SK-N-SH (cell line): ENCODE measurements around the gene SYT6. TPM values are rescaled to one million over a fixed set of nuclear protein-coding genes. Genes with fewer than 3 reads are reported as not detected.

Experiments used
- CTCF ChIA-PET: fragments of 300-600, 350-600 bp; formaldehyde crosslinking; extraction: SDS; loops from one replicate; lab custom pipeline; 2021; lab: Yijun Ruan, JAX
- POLR2A ChIA-PET: fragments of 350-600 bp; sonication (Branson Sonifier 250); formaldehyde crosslinking; extraction: SDS; loops from one replicate; lab custom pipeline; 2020; ENCODE audit warnings: antibody characterized with exemption, inconsistent platforms; lab: Yijun Ruan, JAX
- DNase-seq: peaks from one replicate; pipeline ENCODE4 v3.0.0; 2012
- H2AFZ ChIP-seq: fragments of 200-600 bp; sonication (generic); 2 replicates; pipeline ENCODE4 v1.8.1; 2016; ENCODE audit warnings: antibody characterized with exemption, mild to moderate bottlenecking, low read depth
- H3F3A ChIP-seq: fragments of 200-600 bp; sonication (generic); replicated peaks from 2 replicates; pipeline ENCODE3; 2016; ENCODE audit warnings: antibody characterized with exemption, mild to moderate bottlenecking; ENCODE audit not compliant: insufficient read depth
- H3K27ac ChIP-seq, 2 experiments: fragments of 200-500 bp in 1 of 2; fragments of 200-600 bp in 1 of 2; sonication (Bioruptor generic) in 1 of 2; sonication (generic), shearing (Covaris generic) in 1 of 2; 2 replicates each; pipeline versions ENCODE4 v1.5.1 to v1.6.1; 2014 to 2016; ENCODE audit warnings: low read depth in 2 of 2, inconsistent platforms in 1 of 2, low read length in 1 of 2, mild to moderate bottlenecking in 1 of 2, mixed read lengths in 1 of 2
- H3K27me3 ChIP-seq: fragments of 200-600 bp; sonication (generic), shearing (Covaris generic); 2 replicates; pipeline ENCODE4 v1.6.1; 2016; ENCODE audit warnings: mixed run types; ENCODE audit not compliant: insufficient read depth
- H3K36me3 ChIP-seq, 2 experiments: fragments of 200-500 bp in 1 of 2; fragments of 200-600 bp in 1 of 2; sonication (Bioruptor generic) in 1 of 2; sonication (generic) in 1 of 2; replicated peaks in 1 of 2; 2 replicates each; pipeline versions ENCODE3 to v1.5.1; 2014 to 2016; ENCODE audit warnings: low read length in 1 of 2, mild to moderate bottlenecking in 1 of 2; ENCODE audit not compliant: insufficient read depth in 2 of 2, control insufficient read depth in 1 of 2
- H3K4me1 ChIP-seq, 2 experiments: fragments of 200-500 bp in 1 of 2; fragments of 200-600 bp in 1 of 2; sonication (Bioruptor generic) in 1 of 2; sonication (generic), shearing (Covaris generic) in 1 of 2; 2 replicates each; pipeline versions ENCODE4 v1.5.1 to v1.6.1; 2014 to 2016; ENCODE audit warnings: low read depth in 1 of 2, low read length in 1 of 2, mixed run types in 1 of 2; ENCODE audit not compliant: insufficient read depth in 2 of 2, control insufficient read depth in 1 of 2
- H3K4me2 ChIP-seq: fragments of 200-600 bp; sonication (generic), shearing (Covaris generic); 2 replicates; pipeline ENCODE4 v1.6.1; 2017; ENCODE audit warnings: mixed run types
- H3K4me3 ChIP-seq, 2 experiments: fragments of 200-500 bp in 1 of 2; fragments of 200-600 bp in 1 of 2; sonication (Bioruptor generic) in 1 of 2; sonication (generic), shearing (Covaris generic) in 1 of 2; 2 replicates each; pipeline versions ENCODE4 v1.5.1 to v1.8.1; 2014 to 2016; ENCODE audit warnings: low read depth in 2 of 2, inconsistent platforms in 1 of 2, low read length in 1 of 2, mild to moderate bottlenecking in 1 of 2, mixed read lengths in 1 of 2, moderate library complexity in 1 of 2
- H3K79me2 ChIP-seq: fragments of 200-600 bp; sonication (generic); 2 replicates; pipeline ENCODE4 v1.8.1; 2017; ENCODE audit warnings: mild to moderate bottlenecking; ENCODE audit not compliant: insufficient read depth
- H3K9ac ChIP-seq: fragments of 200-600 bp; sonication (generic); 2 replicates; pipeline ENCODE4 v1.6.1; 2017; ENCODE audit warnings: mixed run types
- H3K9me2 ChIP-seq: fragments of 200-600 bp; sonication (generic); 2 replicates; pipeline ENCODE4 v1.6.1; 2017; ENCODE audit warnings: mixed run types
- H3K9me3 ChIP-seq: fragments of 200-600 bp; sonication (generic); 2 replicates; pipeline ENCODE4 v1.6.1; 2017; ENCODE audit warnings: mixed run types, mild to moderate bottlenecking, moderate library complexity
- H4K20me1 ChIP-seq: fragments of 200-600 bp; sonication (generic); 2 replicates; pipeline ENCODE4 v1.6.1; 2017; ENCODE audit warnings: mild to moderate bottlenecking, mixed run types; ENCODE audit not compliant: insufficient read depth
- EP300 ChIP-seq, 2 experiments: IDR thresholded peaks; 2 replicates each; pipeline versions ENCODE4 v1.4.0 to v1.6.1; 2012; ENCODE audit warnings: borderline replicate concordance in 1 of 2, low read depth in 1 of 2, low read length in 1 of 2
- IRF3 ChIP-seq: fragments of 150-350 bp; IDR thresholded peaks from 2 replicates; pipeline ENCODE4 v1.6.1; 2016; ENCODE audit warnings: mild to moderate bottlenecking, low read depth, low read length
- JUND ChIP-seq: IDR thresholded peaks from 2 replicates; pipeline ENCODE4 v1.4.0; 2012
- MXI1 ChIP-seq: IDR thresholded peaks from 2 replicates; pipeline ENCODE4 v1.6.1; 2012; ENCODE audit warnings: mild to moderate bottlenecking, low read depth, low read length, improper control_type of control experiment
- NRF1 ChIP-seq: IDR thresholded peaks from 2 replicates; pipeline ENCODE4 v1.6.1; 2012; ENCODE audit warnings: low read depth, mild to moderate bottlenecking, low read length
- PBX3 ChIP-seq: IDR thresholded peaks from 2 replicates; pipeline ENCODE4; 2012
- RAD21 ChIP-seq: IDR thresholded peaks from 2 replicates; pipeline ENCODE4 v1.6.1; 2012; ENCODE audit warnings: mild to moderate bottlenecking, low read length
- RCOR1 ChIP-seq: fragments of 150-350 bp; IDR thresholded peaks from 2 replicates; pipeline ENCODE4 v1.6.1; 2017; ENCODE audit warnings: antibody characterized with exemption, low read length
- SIN3A ChIP-seq: IDR thresholded peaks from 2 replicates; pipeline ENCODE4 v1.6.1; 2012; ENCODE audit warnings: low read depth, mild to moderate bottlenecking, low read length, moderate library complexity, borderline replicate concordance
- SMC3 ChIP-seq: IDR thresholded peaks from 2 replicates; pipeline ENCODE4 v1.6.1; 2012; ENCODE audit warnings: low read depth, low read length, improper control_type of control experiment
- TCF12 ChIP-seq: IDR thresholded peaks from 2 replicates; pipeline ENCODE4 v1.4.0; 2012
- TEAD4 ChIP-seq: IDR thresholded peaks from 2 replicates; pipeline ENCODE4 v1.4.0; 2012; ENCODE audit warnings: mild to moderate bottlenecking, borderline replicate concordance; ENCODE audit not compliant: insufficient read depth
- USF2 ChIP-seq: fragments of 150-350 bp; IDR thresholded peaks from 2 replicates; pipeline ENCODE4 v1.6.1; 2017; ENCODE audit warnings: antibody characterized with exemption, low read length, low read depth, borderline replicate concordance
- WGBS: methylation state at CpG from one replicate; pipeline ENCODE4 v1.1.6; 2017; ENCODE audit warnings: low lambda C conversion rate; 5-methylcytosine and 5-hydroxymethylcytosine counted together
- polyA plus RNA-seq, 3 experiments: library from polyadenylated mRNA; depleted of rRNA; stranded (reverse); fragments of >200 nt; gene quantifications; 2 replicates each; pipeline ENCODE4 v1.2.3, GENCODE V29; 2012

The SYT6 gene
- polyA plus RNA-seq, 1 of the 3 experiments (the other 2 are of a cell fraction): not detected

GRCh38 chr1:114176366-114176765 is 22.7 kb upstream of the SYT6 start:
- CTCF ChIA-PET: interaction anchor here (0.9 to 1.4 kb wide), 3 partner anchors 9 to 199 kb away, joined by 3 read pairs; no protein-coding TSS in a partner anchor
- 48% methylated on average over 2 of the region's 2 CpGs for WGBS
- H3K9me2 ChIP-seq: no peaks in the 10 kb centered on the region

GRCh38 chr1:114173680-114174079 is 20.0 kb upstream of the SYT6 start:
- CTCF ChIA-PET: no interaction called here

More at GRCh38 chr1:114176366-114176765, 22.7 kb upstream of the SYT6 start:
- DNase-seq: no peak
- POLR2A ChIA-PET: no interaction called here
- H3K36me3 ChIP-seq: no peaks in the 10 kb centered on the region
- H3K79me2 ChIP-seq: no peaks in the 10 kb centered on the region
- H3K4me2 ChIP-seq: no peak overlapping the region
- TF ChIP-seq NRF1 (no peak), TCF12 (no peak)
- H3F3A ChIP-seq: no peaks in the 10 kb centered on the region
- no peaks in the 10 kb centered on the region for H4K20me1 ChIP-seq
- no peak overlapping the region for H3K4me3 ChIP-seq
- peaks cover 11% of the 10 kb centered on the region; the same call in 1 of the 2 replicates for H3K27me3 ChIP-seq
- H2AFZ ChIP-seq: no peak overlapping the region
- H3K9me3 ChIP-seq: no peaks in the 10 kb centered on the region
- no peak overlapping the region for H3K9ac ChIP-seq
- H3K27ac ChIP-seq: no peak overlapping the region
- no peaks in the 10 kb centered on the region for H3K4me1 ChIP-seq

GRCh38 chr1:114169509-114169908 is 15.8 kb upstream of the SYT6 start:
- no peaks in the 10 kb centered on the region for H3K36me3 ChIP-seq
- H3K27ac ChIP-seq: no peak overlapping the region
- H3K9me3 ChIP-seq: no peaks in the 10 kb centered on the region
- H3K27me3 ChIP-seq: peaks cover 14% of the 10 kb centered on the region; the same call in 1 of the 2 replicates
- CTCF ChIA-PET: no interaction called here
- H3K9ac ChIP-seq: no peak overlapping the region
- WGBS: 26% methylated on average over 3 of the region's 3 CpGs
- H3K4me2 ChIP-seq: no peak overlapping the region
- POLR2A ChIA-PET: no interaction called here
- no peak for DNase-seq
- no peaks in the 10 kb centered on the region for H3K4me1 ChIP-seq
- no peak overlapping the region for H3K4me3 ChIP-seq
- H4K20me1 ChIP-seq: no peaks in the 10 kb centered on the region
- H3K79me2 ChIP-seq: no peaks in the 10 kb centered on the region
- no peaks in the 10 kb centered on the region for H3K9me2 ChIP-seq
- H2AFZ ChIP-seq: no peak overlapping the region
- H3F3A ChIP-seq: no peaks in the 10 kb centered on the region
- no peak for TF ChIP-seq TEAD4
- TF ChIP-seq SIN3A: no peak
- TF ChIP-seq USF2: no peak
- TF ChIP-seq IRF3: no peak
- no peak for TF ChIP-seq PBX3
- TF ChIP-seq MXI1: no peak
- TF ChIP-seq SMC3: no peak

More at GRCh38 chr1:114173680-114174079, 20.0 kb upstream of the SYT6 start:
- Histone ChIP-seq H2AFZ (no peak overlapping the region), H3K79me2 (no peaks in the 10 kb centered on the region), H3K36me3 (no peaks in the 10 kb centered on the region), H3K4me2 (no peak overlapping the region), H3K9ac (no peak overlapping the region), H3K27ac (no peak overlapping the region), H3K9me3 (no peaks in the 10 kb centered on the region), H3K9me2 (no peaks in the 10 kb centered on the region), H3K4me3 (no peak overlapping the region), H3F3A (no peaks in the 10 kb centered on the region), H3K27me3 (peaks cover 11% of the 10 kb centered on the region; the same call in 1 of the 2 replicates), H4K20me1 (no peaks in the 10 kb centered on the region), H3K4me1 (no peaks in the 10 kb centered on the region)
- TF ChIP-seq RCOR1 (no peak), MXI1 (no peak), JUND (no peak), RAD21 (no peak), EP300 (IDR thresholded peaks at IDR 0.05; ENCODE audit: borderline replicate concordance in 1 of 2, low read depth in 1 of 2, low read length in 1 of 2) (no peak), USF2 (no peak)
- WGBS: 12% methylated on average over 5 of the region's 5 CpGs
- POLR2A ChIA-PET: no interaction called here
- DNase-seq: no peak
